ENCODE results near the gene TUBE1.
"Not testable (repeated sequence)": the region's sequence is repeated elsewhere in the genome, so short reads cannot be mapped to it uniquely, and the experiment has no call there.

Gene TUBE1

GRCh38 chr6:112087136-112087911, at the start of gene TUBE1, which contains the start of gene FAM229B:
Gene TUBE1 (minus strand): TSS chr6:112087482. CDS start chr6:112087434, 48 bp downstream.
Gene FAM229B (plus strand): TSS chr6:112087591. CDS start chr6:112099284, 11,693 bp downstream.
- peak; percentile 98 for DNase-seq (ENCODE audit: low spot score)

GRCh38 chr6:112130878-112131277, 43.6 kb upstream of the TUBE1 start:
- no peak for DNase-seq (ENCODE audit: low spot score)

- DNase-seq (ENCODE audit: low spot score) = no peak
Measured at GRCh38 chr6:112128208-112128607, 40.9 kb upstream of the TUBE1 start.

GRCh38 chr6:112123982-112124381, 36.7 kb upstream of the TUBE1 start:
- DNase-seq (ENCODE audit: low spot score) = no peak

- no peak for DNase-seq (ENCODE audit: low spot score)
Measured at GRCh38 chr6:112122756-112123155, 35.5 kb upstream of the TUBE1 start.

GRCh38 chr6:112118034-112118433, 30.8 kb upstream of the TUBE1 start:
- no peak for DNase-seq (ENCODE audit: low spot score)

GRCh38 chr6:112117554-112117953, 30.3 kb upstream of the TUBE1 start:
- no peak for DNase-seq (ENCODE audit: low spot score)

- no peak for DNase-seq (ENCODE audit: low spot score)
Measured at GRCh38 chr6:112116221-112116620, 28.9 kb upstream of the TUBE1 start.

- peak; percentile 15 for DNase-seq (ENCODE audit: low spot score)
Measured at GRCh38 chr6:112114577-112115223, 27.4 kb upstream of the TUBE1 start.

GRCh38 chr6:112113918-112114317, 26.6 kb upstream of the TUBE1 start:
- no peak for DNase-seq (ENCODE audit: low spot score)

GRCh38 chr6:112113431-112113830, 26.1 kb upstream of the TUBE1 start:
- DNase-seq (ENCODE audit: low spot score) = no peak

- no peak for DNase-seq (ENCODE audit: low spot score)
Measured at GRCh38 chr6:112109262-112109661, 22.0 kb upstream of the TUBE1 start.

GRCh38 chr6:112106562-112106961, 19.3 kb upstream of the TUBE1 start:
- DNase-seq (ENCODE audit: low spot score) = no peak

- not testable (repeated sequence) for DNase-seq (ENCODE audit: low spot score)
Measured at GRCh38 chr6:112106026-112106425, 18.7 kb upstream of the TUBE1 start.

- no peak for DNase-seq (ENCODE audit: low spot score)
Measured at GRCh38 chr6:112100561-112100960, 13.3 kb upstream of the TUBE1 start.

- DNase-seq (ENCODE audit: low spot score) = no peak
Measured at GRCh38 chr6:112096901-112097300, 9.6 kb upstream of the TUBE1 start.

GRCh38 chr6:112087916-112088315, 634 bp upstream of the TUBE1 start:
- no peak for DNase-seq (ENCODE audit: low spot score)

- peak; percentile 65 for DNase-seq (ENCODE audit: low spot score)
Measured at GRCh38 chr6:112086744-112087135, 542 bp downstream of the TUBE1 start.

- peak; percentile 51 for DNase-seq (ENCODE audit: low spot score)
Measured at GRCh38 chr6:112085286-112086065, 1.8 kb downstream of the TUBE1 start.

GRCh38 chr6:112081569-112081968, 5.7 kb downstream of the TUBE1 start:
- DNase-seq (ENCODE audit: low spot score) = no peak

- DNase-seq (ENCODE audit: low spot score) = no peak
Measured at GRCh38 chr6:112066606-112067005, 20.7 kb downstream of the TUBE1 start.

- no peak for DNase-seq (ENCODE audit: low spot score)
Measured at GRCh38 chr6:112065426-112065986, 21.8 kb downstream of the TUBE1 start.

Measured in cerebellar cortex (tissue), 1 donor.